GM11168 (cell line): ENCODE results near the gene SLC6A9.

Experiments
- in situ Hi-C: fragments of 300-500 bp; cut with MboI; formaldehyde crosslinking; loops from one replicate; pipeline ENCODE4 v1.12.0; 2022; ENCODE audit warnings: low sequenced_read_pairs; ENCODE audit not compliant: unreplicated experiment

Gene SLC6A9

DNA sequence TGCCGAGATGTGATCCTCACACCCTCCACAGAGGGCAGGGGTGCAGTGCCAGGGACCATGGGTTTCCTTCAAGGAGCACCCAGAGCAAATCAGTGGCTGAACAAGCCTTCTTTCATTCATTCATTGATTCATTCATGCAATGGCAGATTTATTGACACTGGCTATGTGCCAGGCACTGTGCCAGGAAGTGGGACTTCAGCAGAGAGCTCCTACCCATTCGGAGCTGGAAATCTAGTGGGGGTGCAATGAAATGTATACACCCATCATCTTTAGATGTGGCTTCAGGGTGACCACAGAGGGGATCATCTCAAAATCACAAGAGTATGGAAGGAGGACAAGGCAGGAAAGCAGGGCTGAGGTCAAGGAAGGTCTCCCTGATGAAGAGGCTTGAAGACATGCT lies 18.9 kb downstream of the SLC6A9 start:
- in situ Hi-C loops, result no loop called here

DNA sequence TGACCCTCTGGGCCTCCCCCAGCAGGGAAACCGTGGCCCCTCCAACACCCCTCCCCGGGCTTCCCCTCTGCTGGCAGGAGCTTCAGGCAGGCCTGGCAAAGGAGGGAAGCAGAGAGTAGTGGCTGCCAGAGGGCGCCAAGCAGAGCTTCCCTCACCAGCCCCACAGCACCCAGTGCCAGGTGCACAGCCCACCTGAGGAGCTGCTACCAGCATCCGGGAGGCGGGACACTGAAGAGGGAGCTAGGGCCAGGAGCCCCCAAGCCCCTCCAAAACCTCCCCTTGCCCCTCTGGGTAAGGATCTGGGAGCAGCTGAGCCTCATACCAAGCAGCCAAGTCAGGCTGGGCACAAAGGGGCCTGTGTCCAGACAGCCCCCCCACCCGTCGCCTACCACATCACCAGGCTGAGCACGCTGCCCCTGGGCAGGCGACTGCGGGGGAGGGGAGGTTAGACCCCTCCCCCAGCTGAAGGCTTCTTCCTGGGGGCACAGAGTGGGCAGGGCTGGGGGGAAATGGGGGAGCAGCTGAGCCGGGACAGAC lies 20.3 kb downstream of the SLC6A9 start:
- in situ Hi-C loops, result no loop called here

DNA sequence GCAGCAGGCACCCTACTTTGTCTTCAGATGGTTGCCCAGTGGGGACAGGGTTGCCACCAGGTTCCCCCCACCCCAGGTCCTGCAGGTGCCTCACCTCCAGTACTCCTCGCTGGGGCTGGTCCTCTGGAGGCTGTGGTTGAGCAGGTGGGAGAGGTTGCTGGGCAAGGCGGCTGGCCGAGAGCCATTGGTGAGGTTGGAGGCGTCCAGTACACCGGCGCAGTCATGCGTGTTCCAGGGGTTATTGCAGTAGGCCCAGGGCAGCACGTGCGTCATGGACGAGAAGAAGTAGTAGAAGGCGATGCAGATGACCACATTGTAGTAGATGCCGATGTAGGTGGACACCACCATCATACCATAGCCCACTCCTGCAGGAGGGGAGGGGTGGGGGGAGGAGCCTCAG lies 23.0 kb downstream of the SLC6A9 start:
- in situ Hi-C loops, result no loop called here

DNA sequence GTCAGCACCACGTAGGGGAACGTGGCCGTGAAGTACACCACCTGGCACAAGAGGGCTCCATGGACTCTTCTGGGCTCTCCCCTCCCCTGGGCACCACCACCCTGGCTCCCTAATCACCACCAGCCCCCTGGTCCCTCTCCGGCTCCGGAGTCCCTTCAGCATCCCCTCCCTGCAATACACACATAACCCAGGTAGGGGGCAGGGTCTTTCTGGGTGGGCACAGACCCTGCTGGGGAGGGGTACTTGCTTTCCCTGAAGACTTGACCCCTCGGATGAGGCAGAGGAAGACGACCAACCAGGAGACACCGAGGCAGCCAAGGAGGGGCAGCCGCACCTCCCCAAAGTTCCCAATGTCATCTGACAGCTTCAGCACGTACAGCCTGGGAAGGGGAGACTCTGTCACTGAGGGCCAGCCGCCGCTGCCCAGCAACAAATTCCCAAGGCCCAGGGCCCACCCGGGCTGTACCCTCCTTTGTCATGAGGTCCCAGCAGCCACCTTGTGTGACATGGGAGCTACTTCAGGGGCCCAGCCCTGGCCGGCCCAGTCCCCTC lies 28.6 kb downstream of the SLC6A9 start:
- in situ Hi-C loops, result no loop called here

DNA sequence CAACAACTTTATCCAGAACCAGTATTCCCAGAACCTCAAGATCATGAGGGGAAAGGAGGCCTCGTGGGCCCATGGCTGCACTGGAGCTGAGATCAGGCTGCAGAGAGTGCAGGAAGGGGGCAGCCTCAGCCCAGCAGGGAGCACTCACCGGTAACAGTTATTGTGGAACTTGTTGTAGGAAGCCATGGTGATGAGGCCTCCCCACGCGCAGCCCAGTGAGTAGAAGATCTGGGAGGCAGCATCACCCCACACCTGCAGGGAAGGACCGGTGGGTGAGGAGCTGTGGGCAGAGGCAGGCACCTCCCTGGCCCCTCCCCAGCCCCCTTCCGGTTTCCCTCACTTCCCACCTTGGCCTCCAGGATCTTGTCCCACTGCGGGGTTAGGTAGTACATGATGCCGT lies 29.1 kb downstream of the SLC6A9 start:
- in situ Hi-C loops, result no loop called here

DNA sequence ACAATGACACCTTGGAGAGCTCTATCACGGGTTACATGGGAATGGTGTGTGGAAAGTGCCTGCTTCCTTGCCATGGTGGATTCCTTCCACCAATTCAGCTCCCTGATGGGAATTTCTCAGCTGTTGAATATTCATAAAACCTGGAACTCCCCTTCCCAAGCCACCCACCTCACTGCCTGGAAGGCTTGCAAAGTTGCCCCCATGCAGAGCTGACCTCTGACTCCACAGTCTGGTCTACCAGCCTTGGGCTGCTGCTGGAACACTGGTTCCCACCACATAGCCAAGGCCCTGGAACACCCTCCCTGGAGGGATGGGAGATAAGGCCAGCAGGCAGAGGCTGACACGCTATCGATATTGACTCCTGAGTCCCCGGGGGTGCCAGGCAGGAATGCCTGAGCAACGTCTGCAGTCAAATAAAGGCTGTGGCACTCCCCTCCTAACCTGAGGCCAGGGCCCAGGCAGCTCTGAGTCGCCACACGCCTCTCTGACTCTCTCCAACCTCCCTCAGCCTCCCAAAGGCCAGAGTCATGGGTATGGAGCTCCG lies 31.1 kb downstream of the SLC6A9 start:
- in situ Hi-C loops, result no loop called here

DNA sequence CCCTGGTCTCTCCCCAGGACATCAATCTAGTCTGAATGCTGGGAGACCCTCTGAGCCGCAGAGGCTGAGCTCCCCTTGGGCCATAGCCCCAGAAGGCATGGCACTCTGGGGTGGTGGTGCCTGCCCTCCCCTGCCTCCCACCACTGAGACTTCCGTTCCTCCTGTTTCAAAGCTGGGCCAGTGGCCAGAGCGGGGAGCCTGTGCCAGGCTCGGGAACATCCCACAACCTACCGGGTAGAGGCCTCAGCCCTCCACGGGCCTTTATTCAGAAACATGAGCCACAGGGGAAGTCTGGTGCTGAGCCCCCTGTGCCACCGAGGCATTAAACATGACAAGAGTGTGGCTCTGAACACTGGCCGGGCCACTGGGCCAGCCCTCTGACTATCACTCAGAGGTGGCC lies 31.8 kb downstream of the SLC6A9 start:
- in situ Hi-C loops, result loop anchor here (10.0 kb wide), 1 partner anchor 45 kb away; no protein-coding TSS in a partner anchor

DNA sequence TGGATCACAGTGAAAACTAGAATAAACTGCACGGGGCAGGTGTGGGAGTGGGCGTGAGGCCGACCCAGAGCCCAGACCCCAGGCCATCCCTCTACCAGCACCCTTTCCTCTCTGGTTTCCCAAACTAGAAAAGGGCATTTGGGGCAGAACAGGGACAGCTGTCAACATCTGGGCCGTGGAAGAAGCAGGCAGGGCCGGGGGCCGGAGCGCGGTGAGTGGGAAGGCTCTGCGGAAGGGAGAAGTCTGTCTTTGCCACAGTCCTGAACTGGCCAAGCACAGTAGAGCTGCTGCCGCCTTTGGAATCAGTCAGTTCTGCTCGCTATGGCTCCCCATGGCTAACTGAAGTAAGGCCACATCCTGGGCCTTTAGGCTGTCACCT lies 33.3 kb downstream of the SLC6A9 start:
- in situ Hi-C loops, result loop anchor here (10.0 kb wide), 1 partner anchor 47 kb away; no protein-coding TSS in a partner anchor

DNA sequence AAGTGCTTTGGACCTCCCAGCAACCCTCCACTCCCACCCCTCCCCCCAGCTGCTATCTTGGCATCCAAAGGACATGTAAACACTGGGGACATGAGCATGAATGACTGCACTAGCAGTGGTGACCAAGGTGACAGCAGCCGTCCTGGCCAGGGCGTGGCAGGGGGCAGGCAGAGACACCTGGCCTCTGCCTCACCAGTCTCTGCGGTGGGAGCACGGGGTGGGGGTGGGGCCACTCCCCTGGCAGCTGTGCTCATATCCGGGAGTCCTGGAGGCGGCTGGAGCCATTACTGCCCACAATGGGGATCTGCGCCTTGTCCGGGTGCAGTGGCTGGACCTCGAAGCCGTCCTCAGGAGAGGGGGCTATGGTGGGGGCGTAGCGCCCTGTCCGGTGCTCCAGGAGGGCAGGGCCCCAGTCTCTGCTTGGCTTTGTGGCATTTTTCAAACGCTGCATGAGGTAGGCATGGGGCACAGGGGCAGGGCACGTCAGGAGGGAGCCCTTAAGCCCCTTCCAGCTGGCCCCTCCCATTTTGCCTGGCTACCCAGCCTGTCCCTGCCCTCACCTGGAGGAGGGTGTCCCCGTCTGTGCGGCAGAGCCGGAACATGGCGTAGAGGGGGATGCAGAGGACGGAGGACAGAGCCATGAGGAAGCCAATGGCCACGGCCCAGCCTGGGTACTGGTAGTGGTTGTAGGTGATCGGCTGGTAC lies 33.8 kb downstream of the SLC6A9 start:
- in situ Hi-C loops, result loop anchor here (10.0 kb wide), 1 partner anchor 47 kb away; no protein-coding TSS in a partner anchor

DNA sequence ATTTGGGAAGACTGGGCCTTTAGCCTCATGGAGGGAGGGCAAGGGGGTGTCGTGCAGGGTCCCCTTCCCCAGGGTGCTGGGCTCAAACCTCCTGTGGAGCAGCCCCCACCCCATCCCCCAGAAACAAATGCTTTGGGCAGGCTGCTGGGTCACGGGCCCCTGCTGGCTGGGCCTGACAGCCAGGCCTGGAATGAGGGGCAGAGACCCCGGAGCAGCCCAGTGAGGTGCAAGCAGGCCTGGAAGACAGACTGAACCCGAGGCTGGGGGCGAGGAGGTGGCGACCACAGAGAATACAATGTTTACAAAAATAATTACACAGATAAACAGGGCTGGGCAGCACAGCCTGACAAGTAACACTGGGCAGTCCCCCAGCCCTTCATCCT lies 34.5 kb downstream of the SLC6A9 start:
- in situ Hi-C loops, result loop anchor here (10.0 kb wide), 1 partner anchor 48 kb away; no protein-coding TSS in a partner anchor

DNA sequence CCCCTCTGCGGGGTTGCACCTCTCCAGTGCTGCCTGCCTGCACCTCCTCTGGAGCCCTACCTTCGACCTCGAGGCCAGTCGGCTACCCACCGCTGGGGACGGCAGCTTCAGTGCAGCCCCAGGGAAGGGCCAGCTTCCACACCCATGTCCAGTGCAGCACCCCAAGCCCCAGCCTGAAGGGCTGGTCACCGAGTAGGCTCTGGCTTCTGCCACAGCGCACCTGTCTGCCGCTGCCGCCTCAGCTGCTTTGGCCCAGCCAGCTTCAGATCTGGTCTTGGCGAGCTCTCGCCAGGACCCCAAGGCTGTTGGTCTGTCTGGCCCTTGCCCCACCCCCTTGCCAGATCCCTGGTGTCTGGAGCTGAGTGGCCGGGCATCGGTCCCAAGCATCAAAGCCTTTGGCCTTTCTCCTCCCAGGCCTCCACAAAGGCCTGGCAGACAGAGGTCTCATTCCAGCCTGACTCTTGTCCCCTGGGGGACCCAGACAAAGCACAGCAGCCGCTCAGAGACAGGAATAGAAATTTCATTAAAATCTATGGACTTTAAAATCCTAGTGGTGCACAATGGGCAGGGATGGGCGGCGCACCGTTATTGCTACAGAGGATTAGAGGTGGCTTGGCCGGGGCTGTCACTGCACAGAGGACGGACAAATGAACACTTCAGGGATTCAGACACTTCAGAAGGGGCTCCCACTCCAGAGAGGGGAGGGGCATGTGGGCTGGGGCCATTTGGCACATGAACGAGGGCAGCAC lies 35.1 kb downstream of the SLC6A9 start:
- in situ Hi-C loops, result loop anchor here (10.0 kb wide), 1 partner anchor 49 kb away; no protein-coding TSS in a partner anchor

DNA sequence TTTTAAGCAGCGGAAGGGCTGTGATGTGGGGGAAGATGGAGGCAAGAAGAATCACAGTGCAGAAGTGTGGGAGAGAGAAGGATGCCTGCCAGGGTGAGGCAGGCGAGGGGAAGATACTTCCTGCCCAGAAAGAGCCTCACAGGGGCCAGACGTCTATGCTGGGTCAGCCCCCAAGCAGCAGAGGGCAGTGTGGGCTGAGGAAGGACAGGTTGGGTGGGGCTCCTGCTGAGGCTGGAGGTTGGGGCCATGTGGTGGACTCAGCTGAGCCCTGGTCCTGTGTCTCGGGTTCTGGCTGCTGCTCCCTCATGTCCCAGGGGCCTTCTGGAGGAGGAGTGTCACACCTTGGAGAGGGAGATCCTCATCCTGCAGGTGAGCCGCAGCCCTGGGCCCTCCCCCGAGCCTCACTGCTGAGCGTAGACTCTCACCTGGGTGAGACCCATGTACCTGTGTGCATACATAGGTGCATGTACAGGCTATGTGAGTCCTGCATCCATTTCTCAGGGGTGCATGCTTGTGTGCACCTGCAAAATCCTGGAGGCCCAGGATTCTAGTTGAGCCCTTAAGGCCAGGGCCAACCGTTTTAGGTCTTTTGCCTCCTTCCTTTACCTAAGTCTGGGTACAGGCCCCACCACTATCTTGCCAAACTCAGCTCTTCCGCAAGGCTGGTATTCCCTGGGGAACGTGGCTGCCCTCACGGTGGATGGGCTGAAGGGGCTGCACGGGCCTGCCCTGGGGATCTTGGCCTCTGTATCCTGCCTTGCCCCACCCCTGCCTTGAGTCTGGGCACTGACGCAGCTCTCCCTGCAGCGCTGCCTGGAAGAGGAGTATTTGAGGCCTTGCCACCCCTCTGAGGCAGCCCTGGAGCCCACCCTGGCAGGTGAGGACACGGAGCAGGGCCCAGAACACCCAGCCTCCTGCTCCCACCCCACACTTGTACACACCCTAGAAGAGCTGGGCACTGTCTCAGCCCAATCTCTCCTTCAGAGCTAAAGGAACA lies 36.2 kb downstream of the SLC6A9 start:
- in situ Hi-C loops, result loop anchor here (10.0 kb wide), 1 partner anchor 50 kb away; no protein-coding TSS in a partner anchor

DNA sequence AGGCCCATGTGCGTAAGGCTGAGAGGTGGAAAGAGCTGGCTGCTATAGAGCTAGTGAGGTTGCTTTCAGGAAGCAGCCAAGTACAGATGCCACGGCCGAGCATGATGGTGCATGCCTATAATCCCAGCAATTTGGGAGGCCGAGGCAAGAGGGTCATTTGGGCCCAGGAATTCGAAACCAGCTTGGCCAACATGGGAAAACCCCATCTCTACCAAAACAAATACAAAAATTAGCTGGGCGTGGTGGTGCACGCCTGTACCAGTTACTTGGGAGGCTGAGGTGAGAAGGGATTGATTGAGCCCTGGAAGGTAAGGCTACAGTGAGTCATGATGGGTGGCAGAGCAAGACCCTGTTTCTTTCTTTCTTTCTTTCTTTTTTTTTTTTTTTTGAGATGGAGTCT lies 37.2 kb downstream of the SLC6A9 start:
- in situ Hi-C loops, result loop anchor here (10.0 kb wide), 1 partner anchor 51 kb away; no protein-coding TSS in a partner anchor

DNA sequence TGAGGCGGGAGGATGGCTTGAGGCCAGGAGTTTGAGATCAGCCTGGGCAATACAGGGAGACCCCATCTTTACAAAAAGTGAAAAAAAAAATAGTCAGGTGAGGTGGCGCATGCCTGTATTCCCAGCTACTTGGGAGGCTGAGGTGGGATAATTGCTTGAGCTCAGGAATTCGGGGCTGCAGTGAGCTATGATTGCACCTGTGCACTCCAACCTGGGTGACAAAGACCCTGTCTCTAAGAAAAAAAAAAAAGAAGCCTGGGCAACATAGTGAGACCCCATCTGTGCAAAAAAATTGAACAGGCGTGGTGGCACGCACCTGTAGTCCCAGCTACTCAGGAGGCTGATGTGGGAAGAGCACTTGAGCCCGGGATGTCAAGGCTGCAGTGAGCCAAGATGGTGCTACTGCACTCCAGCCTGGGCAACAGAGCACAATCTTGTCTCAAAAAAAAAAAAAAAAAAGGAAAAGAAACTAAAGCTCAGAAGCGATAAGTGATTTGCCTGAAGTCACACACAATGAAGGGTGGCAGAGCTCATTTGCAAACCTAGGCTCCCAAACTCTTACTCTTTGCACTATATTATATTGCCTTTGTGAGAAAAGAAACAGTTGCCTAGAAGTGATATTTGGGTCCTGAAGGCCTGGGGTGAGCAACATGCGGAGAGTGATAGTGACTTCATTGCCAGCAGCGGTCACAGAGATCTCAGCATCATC lies 37.9 kb downstream of the SLC6A9 start:
- in situ Hi-C loops, result loop anchor here (10.0 kb wide), 1 partner anchor 51 kb away; no protein-coding TSS in a partner anchor

DNA sequence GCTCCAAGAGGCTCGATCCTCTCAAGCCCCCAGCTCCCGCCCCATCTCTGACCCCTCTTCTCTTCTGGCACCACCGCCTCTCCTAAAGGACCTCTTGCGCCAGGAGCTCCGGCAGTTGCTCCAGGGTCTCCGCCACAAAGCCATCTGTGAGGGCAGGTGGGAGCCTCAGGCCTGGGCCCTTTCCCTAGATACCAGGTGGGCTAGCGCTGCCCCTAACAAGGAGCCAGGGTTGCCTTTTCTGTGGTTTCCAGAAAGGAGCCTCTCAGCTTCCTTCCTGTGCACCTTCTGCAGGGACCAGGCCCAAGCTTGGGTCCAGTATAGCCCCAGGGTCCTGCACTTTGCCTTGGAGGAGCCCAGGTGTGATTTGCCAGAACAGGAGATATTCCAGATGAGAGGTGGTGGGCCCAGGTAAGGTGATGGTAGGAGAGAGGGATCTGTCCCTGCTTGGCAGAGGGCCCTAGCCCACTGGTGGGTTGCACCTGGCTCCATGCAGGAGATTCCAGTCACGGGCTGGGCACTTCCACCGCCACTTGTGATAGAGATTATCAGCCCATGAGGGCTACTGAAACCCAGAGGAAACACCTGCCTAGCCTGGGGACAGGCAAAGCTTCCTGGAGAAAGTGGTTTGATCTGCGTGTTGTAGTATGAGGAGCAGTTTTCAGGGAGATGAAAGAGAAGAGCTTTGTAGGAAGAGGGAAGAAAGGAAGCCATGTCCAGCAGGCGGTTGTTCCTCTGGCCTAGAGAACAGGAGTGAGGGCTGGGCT lies 38.8 kb downstream of the SLC6A9 start:
- in situ Hi-C loops, result loop anchor here (10.0 kb wide), 1 partner anchor 52 kb away; no protein-coding TSS in a partner anchor

DNA sequence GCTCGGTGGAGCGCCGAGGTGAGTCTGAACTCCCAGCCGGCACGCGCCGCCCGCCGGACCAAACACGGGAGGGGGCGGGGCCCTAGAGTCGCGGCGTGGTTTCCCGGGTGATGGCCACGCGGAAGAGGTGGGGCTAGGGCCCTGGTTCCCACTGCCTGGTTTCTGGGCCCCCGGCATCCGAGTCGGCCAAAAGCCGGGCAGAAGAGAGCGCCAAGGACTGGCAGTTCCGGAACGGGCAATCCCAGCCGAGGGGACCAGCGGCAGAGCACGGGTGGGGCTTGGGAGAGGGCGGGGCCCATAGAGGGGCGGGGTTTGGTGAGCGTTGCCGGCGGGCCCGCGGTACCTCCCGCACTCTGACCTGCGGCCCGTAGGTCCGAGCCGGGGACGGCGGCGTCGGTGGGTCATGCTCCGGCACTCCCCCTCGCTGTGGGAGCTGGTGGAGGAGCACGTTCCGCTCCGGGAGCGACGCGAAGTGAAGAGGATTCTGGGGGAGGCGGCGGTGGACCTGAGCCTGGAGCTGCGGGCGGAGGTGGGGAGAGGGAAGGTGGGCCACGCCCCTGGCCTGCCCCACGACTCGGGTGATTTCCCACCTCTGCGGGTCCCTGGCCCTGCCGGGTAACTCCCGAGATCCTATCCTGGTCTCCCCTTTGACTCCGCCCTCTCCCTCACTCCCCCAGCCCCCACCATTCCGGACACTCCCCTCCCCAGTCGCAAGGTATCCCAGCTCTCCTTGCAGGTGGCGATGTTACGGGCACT lies 39.6 kb downstream of the SLC6A9 start, which contains the start of gene CCDC24:
Gene CCDC24 (plus strand): TSS at position 124 of the 756 bp plus-strand sequence. CDS start 280 bp downstream, at position 404.
- in situ Hi-C loops, result loop anchor here (10.0 kb wide), 1 partner anchor 53 kb away; no protein-coding TSS in a partner anchor

DNA sequence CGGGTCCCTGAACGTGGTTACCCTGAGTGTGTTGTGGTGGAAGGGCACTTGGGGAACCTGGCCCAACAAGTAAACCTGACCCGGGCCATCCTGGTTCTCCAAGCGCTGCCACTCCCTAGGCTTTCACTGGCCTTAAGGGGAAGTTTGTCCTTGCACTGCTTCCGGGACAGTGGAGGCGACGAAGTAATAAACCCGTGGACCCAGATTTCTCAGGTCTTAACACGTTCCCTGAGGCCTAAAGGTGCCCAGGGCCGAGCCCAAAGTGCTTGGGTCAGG lies 40.1 kb downstream of the SLC6A9 start:
- in situ Hi-C loops, result loop anchor here (10.0 kb wide), 1 partner anchor 54 kb away; no protein-coding TSS in a partner anchor
